HG02610 (cell line): ENCODE data around the gene WNT5A.
"Not testable (repeated sequence)": the region's sequence is repeated elsewhere in the genome, so short reads cannot be mapped to it uniquely, and the experiment has no call there.

Experiments used
- ATAC-seq: cut with Tn5 transposase; IDR thresholded peaks from one replicate; pipeline ENCODE4 v1.9.1; 2021; ENCODE audit warnings: mild to moderate bottlenecking, moderate library complexity; ENCODE audit not compliant: unreplicated experiment

Gene WNT5A

GRCh38 chr3:55507808-55508207, 20.7 kb upstream of the WNT5A start:
- ATAC-seq: no peak

- ATAC-seq: no peak
Observed at GRCh38 chr3:55505776-55506175, 18.7 kb upstream of the WNT5A start.

GRCh38 chr3:55505102-55505501, 18.0 kb upstream of the WNT5A start:
- not testable (repeated sequence) for ATAC-seq

- ATAC-seq: no peak
Observed at GRCh38 chr3:55501905-55502304, 14.8 kb upstream of the WNT5A start.

GRCh38 chr3:55500555-55501330, 13.6 kb upstream of the WNT5A start:
- no peak for ATAC-seq

GRCh38 chr3:55498520-55498919, 11.4 kb upstream of the WNT5A start:
- ATAC-seq: no peak

GRCh38 chr3:55497250-55497649, 10.1 kb upstream of the WNT5A start:
- no peak for ATAC-seq

GRCh38 chr3:55494976-55495375, 7.9 kb upstream of the WNT5A start:
- ATAC-seq: no peak

GRCh38 chr3:55492976-55493375, 5.9 kb upstream of the WNT5A start:
- ATAC-seq: no peak

- ATAC-seq: no peak
Observed at GRCh38 chr3:55491296-55491816, 4.2 kb upstream of the WNT5A start.

GRCh38 chr3:55490276-55490913, 3.3 kb upstream of the WNT5A start:
- no peak for ATAC-seq

- ATAC-seq: no peak
Observed at GRCh38 chr3:55489798-55490132, 2.7 kb upstream of the WNT5A start.

GRCh38 chr3:55488398-55489055, 1.4 kb upstream of the WNT5A start:
- no peak for ATAC-seq

GRCh38 chr3:55487381-55488241, 505 bp upstream of the WNT5A start:
- ATAC-seq: no peak

GRCh38 chr3:55486101-55486856, 827 bp downstream of the WNT5A start:
- no peak for ATAC-seq

GRCh38 chr3:55484801-55485791, 2.0 kb downstream of the WNT5A start:
- ATAC-seq: peak; percentile 69

- ATAC-seq: no peak
Observed at GRCh38 chr3:55484191-55484689, 2.9 kb downstream of the WNT5A start.

GRCh38 chr3:55483196-55484095, 3.7 kb downstream of the WNT5A start:
- ATAC-seq: no peak
